Trophoblast cell (in vitro differentiated cells and primary cell): ENCODE measurements around the gene NFX1.

Source experiments
- DNase-seq, 2 donors: peaks; one replicate each; pipeline ENCODE4 v3.0.0-alpha.2; 2016
- H2AFZ ChIP-seq: 2 replicates; pipeline ENCODE4 v1.6.1; 2013; ENCODE audit warnings: low read length, moderate library complexity, mild to moderate bottlenecking; ENCODE audit not compliant: insufficient read depth, poor library complexity
- H2AK5ac ChIP-seq: 2 replicates; pipeline ENCODE4 v1.6.1; 2013; ENCODE audit warnings: mild to moderate bottlenecking, low read length
- H2BK120ac ChIP-seq: 2 replicates; pipeline ENCODE4 v1.6.1; 2013; ENCODE audit warnings: low read length, mild to moderate bottlenecking, moderate library complexity; ENCODE audit not compliant: insufficient read depth, poor library complexity
- H2BK12ac ChIP-seq: 2 replicates; pipeline ENCODE4 v1.6.1; 2013; ENCODE audit warnings: mild to moderate bottlenecking, low read length, moderate library complexity
- H2BK5ac ChIP-seq: 2 replicates; pipeline ENCODE4 v1.6.1; 2013; ENCODE audit warnings: low read length, low read depth, moderate library complexity, mild to moderate bottlenecking; ENCODE audit not compliant: poor library complexity
- H3K14ac ChIP-seq: 2 replicates; pipeline ENCODE4 v1.6.1; 2013; ENCODE audit warnings: mild to moderate bottlenecking, low read length
- H3K18ac ChIP-seq: 2 replicates; pipeline ENCODE4 v1.6.1; 2013; ENCODE audit warnings: mild to moderate bottlenecking, low read length
- H3K23ac ChIP-seq: 2 replicates; pipeline ENCODE4 v1.6.1; 2013; ENCODE audit warnings: low read length
- H3K27ac ChIP-seq: 2 replicates; pipeline ENCODE4 v1.5.1; 2013; ENCODE audit warnings: low read depth, mild to moderate bottlenecking, inconsistent platforms, low read length, moderate library complexity
- H3K27me3 ChIP-seq: 2 replicates; pipeline ENCODE4 v1.6.1; 2013; ENCODE audit warnings: inconsistent platforms, mild to moderate bottlenecking, low read length, moderate library complexity; ENCODE audit not compliant: insufficient read depth
- H3K36me3 ChIP-seq, 2 experiments: 1 replicate in 1 of 2; 2 replicates in 1 of 2; pipeline ENCODE4 v1.6.1; 2013; ENCODE audit warnings: low read length in 2 of 2, mild to moderate bottlenecking in 2 of 2, moderate library complexity in 1 of 2; ENCODE audit not compliant: insufficient read depth in 2 of 2, control insufficient read depth in 1 of 2
- H3K4ac ChIP-seq: 2 replicates; pipeline ENCODE4 v1.6.1; 2013; ENCODE audit warnings: low read depth, mild to moderate bottlenecking, low read length, moderate library complexity
- H3K4me1 ChIP-seq, 2 experiments: 1 replicate in 1 of 2; 2 replicates in 1 of 2; pipeline ENCODE4 v1.6.1; 2013; ENCODE audit warnings: low read length in 2 of 2, mild to moderate bottlenecking in 2 of 2, moderate library complexity in 1 of 2; ENCODE audit not compliant: insufficient read depth in 2 of 2, control insufficient read depth in 1 of 2
- H3K4me2 ChIP-seq: 2 replicates; pipeline ENCODE4 v1.6.1; 2013; ENCODE audit warnings: inconsistent platforms, mild to moderate bottlenecking, low read length, moderate library complexity
- H3K4me3 ChIP-seq: 2 replicates; pipeline ENCODE4 v1.5.1; 2013; ENCODE audit warnings: mild to moderate bottlenecking, low read depth, low read length, inconsistent platforms
- H3K79me1 ChIP-seq: one replicate; pipeline ENCODE4 v1.6.1; 2013; ENCODE audit warnings: low read length
- H3K79me2 ChIP-seq: 2 replicates; pipeline ENCODE4 v1.6.1; 2013; ENCODE audit warnings: low read length, mild to moderate bottlenecking; ENCODE audit not compliant: control insufficient read depth, insufficient read depth, poor library complexity
- H3K9ac ChIP-seq: 2 replicates; pipeline ENCODE4 v1.6.1; 2013; ENCODE audit warnings: mild to moderate bottlenecking, low read length
- H3K9me3 ChIP-seq: 2 replicates; pipeline ENCODE4 v1.6.1; 2013; ENCODE audit warnings: low read depth, mild to moderate bottlenecking, control low read depth, inconsistent platforms, low read length; ENCODE audit not compliant: insufficient read depth
- H4K12ac ChIP-seq: 2 replicates; pipeline ENCODE4 v1.6.1; 2013; ENCODE audit warnings: low read depth, mild to moderate bottlenecking, low read length, moderate library complexity
- H4K8ac ChIP-seq: 2 replicates; pipeline ENCODE4 v1.6.1; 2013; ENCODE audit warnings: low read depth, mild to moderate bottlenecking, low read length, moderate library complexity
- H4K91ac ChIP-seq: one replicate; pipeline ENCODE4 v1.6.1; 2013; ENCODE audit warnings: low read depth, mild to moderate bottlenecking, low read length, moderate library complexity
- whole genome bisulfite sequencing: extraction: QIAGEN DNeasy Blood & Tissue Kit; methylation state at CpG from one replicate; pipeline ENCODE4 v1.1.7; 2013; ENCODE audit warnings: missing lambda C conversion rate; ENCODE audit not compliant: insufficient read length, insufficient coverage; ENCODE audit errors: extremely low coverage; 5-methylcytosine and 5-hydroxymethylcytosine counted together

NFX1 gene

GRCh38 chr9:33403941-33404787 is 113.8 kb downstream of the NFX1 start:
- Histone ChIP-seq H3K27ac (no peak overlapping the region), H4K12ac (no peak overlapping the region), H3K79me1 (no peaks in the 10 kb centered on the region), H3K4me1 (peaks cover 3 to 6% of the 10 kb centered on the region in 2 experiments), H3K9me3 (peaks cover 2% of the 10 kb centered on the region), H2BK12ac (no peak overlapping the region), H3K18ac (no peak overlapping the region), H4K8ac (no peak overlapping the region), H2BK5ac (no peak overlapping the region), H3K9ac (no peak overlapping the region), H4K91ac (no peak overlapping the region), H3K27me3 (no peaks in the 10 kb centered on the region), H3K4me3 (no peak overlapping the region), H2AFZ (no peak overlapping the region), H3K23ac (no peak overlapping the region), H3K4me2 (no peak overlapping the region), H2AK5ac (no peak overlapping the region), H3K79me2 (no peaks in the 10 kb centered on the region), H3K14ac (no peak overlapping the region), H2BK120ac (no peak overlapping the region), H3K36me3 (no peaks in the 10 kb centered on the region), H3K4ac (no peak overlapping the region)
- no peak for DNase-seq
- no CpG with 5 or more reads among the region's 17 CpGs for WGBS

- WGBS, result no CpG with 5 or more reads among the region's 4 CpGs
- H3K14ac ChIP-seq, result no peak overlapping the region
- no peak overlapping the region for H3K4me2 ChIP-seq
- H3K27me3 ChIP-seq, result no peaks in the 10 kb centered on the region
- no peak overlapping the region for H4K12ac ChIP-seq
- peaks cover 2% of the 10 kb centered on the region for H3K9me3 ChIP-seq
- DNase-seq, result no peak
- no peak overlapping the region for H3K4me3 ChIP-seq
- H3K27ac ChIP-seq, result no peak overlapping the region
- no peak overlapping the region for H2BK5ac ChIP-seq
- no peaks in the 10 kb centered on the region for H3K36me3 ChIP-seq
- no peak overlapping the region for H3K4ac ChIP-seq
- H3K4me1 ChIP-seq, result peaks cover 3 to 6% of the 10 kb centered on the region in 2 experiments
- H4K8ac ChIP-seq, result no peak overlapping the region
- H3K79me1 ChIP-seq, result no peaks in the 10 kb centered on the region
- no peak overlapping the region for H4K91ac ChIP-seq
- no peak overlapping the region for H3K23ac ChIP-seq
- H2AFZ ChIP-seq, result no peak overlapping the region
- no peaks in the 10 kb centered on the region for H3K79me2 ChIP-seq
- no peak overlapping the region for H2BK12ac ChIP-seq
- H2BK120ac ChIP-seq, result no peak overlapping the region
- no peak overlapping the region for H2AK5ac ChIP-seq
- H3K9ac ChIP-seq, result no peak overlapping the region
- no peak overlapping the region for H3K18ac ChIP-seq
These were observed 114.6 kb downstream of the NFX1 start for GRCh38 chr9:33404788-33405362.

- Histone ChIP-seq H3K4ac (no peak overlapping the region), H3K9me3 (peaks cover 4% of the 10 kb centered on the region), H2AFZ (no peak overlapping the region), H3K27me3 (no peaks in the 10 kb centered on the region), H2AK5ac (no peak overlapping the region), H3K9ac (no peak overlapping the region), H2BK5ac (no peak overlapping the region), H3K4me2 (no peak overlapping the region), H3K4me3 (no peak overlapping the region), H2BK12ac (no peak overlapping the region), H3K14ac (no peak overlapping the region), H3K27ac (no peak overlapping the region), H3K79me2 (no peaks in the 10 kb centered on the region), H4K12ac (no peak overlapping the region), H3K4me1 (peaks cover 3 to 6% of the 10 kb centered on the region in 2 experiments), H4K91ac (no peak overlapping the region), H3K18ac (no peak overlapping the region), H3K36me3 (no peaks in the 10 kb centered on the region), H3K23ac (no peak overlapping the region), H3K79me1 (no peaks in the 10 kb centered on the region), H2BK120ac (no peak overlapping the region), H4K8ac (no peak overlapping the region)
- WGBS, result no CpG with 5 or more reads among the region's 3 CpGs
- no peak for DNase-seq
These were observed 116.7 kb downstream of the NFX1 start for GRCh38 chr9:33407061-33407460.

GRCh38 chr9:33408087-33408486 is 117.8 kb downstream of the NFX1 start:
- Histone ChIP-seq H3K9me3 (peaks cover 4% of the 10 kb centered on the region), H3K79me1 (no peaks in the 10 kb centered on the region), H3K4ac (no peak overlapping the region), H3K27ac (no peak overlapping the region), H3K4me1 (peaks cover 3 to 6% of the 10 kb centered on the region in 2 experiments), H4K8ac (no peak overlapping the region), H3K23ac (no peak overlapping the region), H4K91ac (no peak overlapping the region), H3K4me2 (no peak overlapping the region), H3K36me3 (no peaks in the 10 kb centered on the region), H2AK5ac (no peak overlapping the region), H3K14ac (no peak overlapping the region), H2BK12ac (no peak overlapping the region), H3K18ac (no peak overlapping the region), H3K79me2 (no peaks in the 10 kb centered on the region), H4K12ac (no peak overlapping the region), H3K9ac (no peak overlapping the region), H2BK5ac (no peak overlapping the region), H3K4me3 (no peak overlapping the region), H2AFZ (no peak overlapping the region), H3K27me3 (no peaks in the 10 kb centered on the region), H2BK120ac (no peak overlapping the region)
- no peak for DNase-seq
- no CpG with 5 or more reads among the region's 5 CpGs for WGBS
